ENCODE results near the gene GIPC2.

DNA sequence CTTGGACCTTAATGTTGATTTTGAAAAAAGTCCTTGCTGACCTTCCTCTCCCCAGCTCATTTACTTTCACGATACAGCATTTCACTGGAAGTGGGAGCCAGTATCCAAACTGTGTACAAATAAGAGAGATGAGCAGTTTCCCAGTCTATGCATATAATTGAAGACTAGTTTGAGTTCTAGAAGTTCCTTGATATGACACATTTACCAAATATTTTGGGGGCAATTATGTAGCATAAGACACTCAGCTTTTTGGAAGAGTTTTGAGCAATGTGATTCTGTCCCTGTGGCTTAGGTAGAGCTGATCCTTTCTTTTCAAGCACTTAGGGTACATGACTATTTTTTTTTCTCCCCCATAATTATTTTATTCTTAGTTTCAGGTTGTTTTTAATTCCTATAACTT is 26.4 kb downstream of the GIPC2 start:
- no peak for TF ChIP-seq EZH2 (IDR thresholded peaks at IDR 0.05; ENCODE audit: low read length)
- TF ChIP-seq, protein P1, sequence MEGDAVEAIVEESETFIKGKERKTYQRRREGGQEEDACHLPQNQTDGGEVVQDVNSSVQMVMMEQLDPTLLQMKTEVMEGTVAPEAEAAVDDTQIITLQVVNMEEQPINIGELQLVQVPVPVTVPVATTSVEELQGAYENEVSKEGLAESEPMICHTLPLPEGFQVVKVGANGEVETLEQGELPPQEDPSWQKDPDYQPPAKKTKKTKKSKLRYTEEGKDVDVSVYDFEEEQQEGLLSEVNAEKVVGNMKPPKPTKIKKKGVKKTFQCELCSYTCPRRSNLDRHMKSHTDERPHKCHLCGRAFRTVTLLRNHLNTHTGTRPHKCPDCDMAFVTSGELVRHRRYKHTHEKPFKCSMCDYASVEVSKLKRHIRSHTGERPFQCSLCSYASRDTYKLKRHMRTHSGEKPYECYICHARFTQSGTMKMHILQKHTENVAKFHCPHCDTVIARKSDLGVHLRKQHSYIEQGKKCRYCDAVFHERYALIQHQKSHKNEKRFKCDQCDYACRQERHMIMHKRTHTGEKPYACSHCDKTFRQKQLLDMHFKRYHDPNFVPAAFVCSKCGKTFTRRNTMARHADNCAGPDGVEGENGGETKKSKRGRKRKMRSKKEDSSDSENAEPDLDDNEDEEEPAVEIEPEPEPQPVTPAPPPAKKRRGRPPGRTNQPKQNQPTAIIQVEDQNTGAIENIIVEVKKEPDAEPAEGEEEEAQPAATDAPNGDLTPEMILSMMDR (optimal IDR thresholded peaks at IDR 0.05 in 1 of 3, IDR thresholded peaks at IDR 0.05 in 1 of 3, conservative IDR thresholded peaks at IDR 0.05 in 1 of 3; ENCODE audit: extremely low read depth in 1 of 3, insufficient read depth in 2 of 3, low read length in 3 of 3): no peak

Measured in keratinocyte (primary cell).